GM12872 (cell line): ENCODE measurements around the gene HOTAIR.

ENCODE experiments used
- TF ChIP-seq, protein P1 (sequence below): IDR thresholded peaks from 3 replicates; pipeline ENCODE4 v1.5.1; 2011; ENCODE audit warnings: low read depth, mild to moderate bottlenecking, low read length, moderate library complexity; ENCODE audit not compliant: insufficient read depth

Gene HOTAIR

DNA sequence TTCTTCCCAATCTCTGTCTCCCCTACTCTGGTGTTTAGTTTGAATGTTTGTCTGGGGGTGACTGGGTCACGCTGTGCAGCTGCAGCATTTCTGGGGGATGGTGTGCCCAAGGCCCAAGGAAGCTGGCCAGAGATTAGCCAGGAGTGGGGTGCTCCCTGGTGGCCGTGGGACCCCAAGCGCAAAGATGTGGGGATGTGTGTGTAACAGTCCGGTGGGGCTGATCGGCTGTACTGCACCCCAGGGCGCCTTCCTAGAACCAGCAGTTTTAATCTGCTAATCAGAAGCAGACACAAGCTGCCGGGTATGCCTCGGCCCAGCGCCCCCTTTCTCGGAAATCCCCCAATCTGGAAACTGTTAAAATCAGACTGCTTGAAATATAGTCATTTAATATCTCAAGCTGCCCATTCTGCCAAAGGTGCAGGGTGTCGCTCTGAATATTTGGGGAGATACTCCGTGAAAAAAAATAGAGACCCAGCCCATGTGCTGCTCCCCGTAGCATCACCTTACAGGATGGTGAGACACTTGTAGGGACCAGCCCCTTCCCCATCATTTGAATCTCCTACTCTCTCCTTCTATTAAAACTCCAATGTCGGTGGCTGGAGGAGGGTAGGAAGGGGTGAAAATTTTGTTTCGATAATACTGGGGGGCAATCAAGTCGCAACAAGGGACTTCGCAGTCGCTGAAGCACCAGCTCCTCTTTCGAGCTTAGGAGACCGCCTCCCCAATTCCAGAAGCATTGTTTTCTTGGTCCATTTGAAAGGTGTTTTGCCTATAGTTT is 29.5 kb upstream of the HOTAIR start:
- TF ChIP-seq, protein P1, sequence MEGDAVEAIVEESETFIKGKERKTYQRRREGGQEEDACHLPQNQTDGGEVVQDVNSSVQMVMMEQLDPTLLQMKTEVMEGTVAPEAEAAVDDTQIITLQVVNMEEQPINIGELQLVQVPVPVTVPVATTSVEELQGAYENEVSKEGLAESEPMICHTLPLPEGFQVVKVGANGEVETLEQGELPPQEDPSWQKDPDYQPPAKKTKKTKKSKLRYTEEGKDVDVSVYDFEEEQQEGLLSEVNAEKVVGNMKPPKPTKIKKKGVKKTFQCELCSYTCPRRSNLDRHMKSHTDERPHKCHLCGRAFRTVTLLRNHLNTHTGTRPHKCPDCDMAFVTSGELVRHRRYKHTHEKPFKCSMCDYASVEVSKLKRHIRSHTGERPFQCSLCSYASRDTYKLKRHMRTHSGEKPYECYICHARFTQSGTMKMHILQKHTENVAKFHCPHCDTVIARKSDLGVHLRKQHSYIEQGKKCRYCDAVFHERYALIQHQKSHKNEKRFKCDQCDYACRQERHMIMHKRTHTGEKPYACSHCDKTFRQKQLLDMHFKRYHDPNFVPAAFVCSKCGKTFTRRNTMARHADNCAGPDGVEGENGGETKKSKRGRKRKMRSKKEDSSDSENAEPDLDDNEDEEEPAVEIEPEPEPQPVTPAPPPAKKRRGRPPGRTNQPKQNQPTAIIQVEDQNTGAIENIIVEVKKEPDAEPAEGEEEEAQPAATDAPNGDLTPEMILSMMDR = peak; percentile 20; the same call in 1 of the 3 replicates

DNA sequence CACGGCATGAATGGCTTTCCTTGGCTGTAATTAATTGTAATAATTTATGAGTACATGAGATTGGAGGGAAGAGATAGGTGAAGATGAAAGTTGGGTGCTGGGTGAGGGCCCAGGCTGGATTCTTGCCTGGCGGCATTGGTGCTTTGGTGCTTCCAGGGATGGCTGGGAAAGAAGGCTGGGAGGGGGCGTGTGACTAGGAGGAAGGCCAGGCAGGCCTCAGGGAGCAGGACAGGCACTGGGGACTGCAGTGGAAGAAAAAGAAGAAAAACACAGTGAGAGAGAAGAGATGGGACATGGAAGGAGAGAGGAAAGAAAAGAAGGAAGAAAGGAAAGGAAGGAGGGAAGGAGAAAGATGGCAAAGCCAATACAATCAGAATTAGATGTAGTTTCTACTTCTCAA is 28.9 kb upstream of the HOTAIR start:
- TF ChIP-seq, protein P1 = no peak

DNA sequence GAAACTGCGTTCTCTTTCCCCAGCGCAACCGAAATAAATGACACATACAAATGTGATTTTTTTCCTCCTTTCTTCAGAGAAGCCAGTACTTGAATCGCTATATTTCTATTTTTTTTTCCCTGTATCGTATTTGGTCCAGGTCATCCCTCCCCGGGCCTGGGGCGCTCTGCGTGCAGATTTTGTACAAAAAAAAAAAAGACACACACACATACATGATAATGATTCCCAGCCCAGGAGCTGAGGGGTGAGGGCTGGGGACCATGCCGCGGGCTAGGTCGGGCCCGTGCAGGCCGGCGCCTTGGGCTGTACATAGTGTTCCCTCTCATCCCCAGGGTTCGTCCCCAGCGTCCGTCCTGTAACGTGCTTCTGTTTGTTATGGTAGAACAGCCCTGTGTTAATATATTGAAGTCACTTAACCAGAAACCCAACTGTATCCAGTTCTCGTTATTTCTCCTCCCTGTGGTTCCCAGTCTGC is 28.2 kb upstream of the HOTAIR start:
- TF ChIP-seq, protein P1 = no peak

DNA sequence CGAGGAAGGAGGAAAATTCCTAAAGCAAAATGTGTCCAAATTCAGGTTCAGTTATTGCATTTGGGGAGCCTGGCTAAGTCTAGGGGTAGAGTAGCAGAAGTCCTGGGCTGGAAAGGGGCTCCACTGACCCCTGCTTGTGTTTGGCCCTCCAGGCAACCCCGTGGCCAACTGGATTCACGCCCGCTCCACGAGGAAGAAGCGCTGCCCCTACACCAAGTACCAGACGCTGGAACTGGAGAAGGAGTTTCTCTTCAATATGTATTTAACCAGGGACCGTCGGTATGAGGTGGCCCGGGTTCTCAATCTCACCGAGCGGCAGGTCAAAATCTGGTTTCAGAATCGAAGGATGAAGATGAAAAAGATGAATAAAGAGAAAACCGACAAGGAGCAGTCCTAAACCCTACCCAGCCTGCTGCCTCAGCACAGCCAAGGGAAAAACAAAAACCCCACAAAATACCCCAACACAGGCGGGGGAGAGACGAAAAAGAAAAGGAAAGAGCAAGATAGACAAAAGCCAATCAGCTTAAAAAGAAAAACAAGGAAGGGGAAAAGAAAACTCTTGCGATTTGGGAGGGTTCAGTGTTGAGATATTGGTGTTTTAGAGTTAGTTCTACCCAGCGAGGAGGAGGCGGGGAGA is 27.6 kb upstream of the HOTAIR start:
- TF ChIP-seq, protein P1 = no peak

DNA sequence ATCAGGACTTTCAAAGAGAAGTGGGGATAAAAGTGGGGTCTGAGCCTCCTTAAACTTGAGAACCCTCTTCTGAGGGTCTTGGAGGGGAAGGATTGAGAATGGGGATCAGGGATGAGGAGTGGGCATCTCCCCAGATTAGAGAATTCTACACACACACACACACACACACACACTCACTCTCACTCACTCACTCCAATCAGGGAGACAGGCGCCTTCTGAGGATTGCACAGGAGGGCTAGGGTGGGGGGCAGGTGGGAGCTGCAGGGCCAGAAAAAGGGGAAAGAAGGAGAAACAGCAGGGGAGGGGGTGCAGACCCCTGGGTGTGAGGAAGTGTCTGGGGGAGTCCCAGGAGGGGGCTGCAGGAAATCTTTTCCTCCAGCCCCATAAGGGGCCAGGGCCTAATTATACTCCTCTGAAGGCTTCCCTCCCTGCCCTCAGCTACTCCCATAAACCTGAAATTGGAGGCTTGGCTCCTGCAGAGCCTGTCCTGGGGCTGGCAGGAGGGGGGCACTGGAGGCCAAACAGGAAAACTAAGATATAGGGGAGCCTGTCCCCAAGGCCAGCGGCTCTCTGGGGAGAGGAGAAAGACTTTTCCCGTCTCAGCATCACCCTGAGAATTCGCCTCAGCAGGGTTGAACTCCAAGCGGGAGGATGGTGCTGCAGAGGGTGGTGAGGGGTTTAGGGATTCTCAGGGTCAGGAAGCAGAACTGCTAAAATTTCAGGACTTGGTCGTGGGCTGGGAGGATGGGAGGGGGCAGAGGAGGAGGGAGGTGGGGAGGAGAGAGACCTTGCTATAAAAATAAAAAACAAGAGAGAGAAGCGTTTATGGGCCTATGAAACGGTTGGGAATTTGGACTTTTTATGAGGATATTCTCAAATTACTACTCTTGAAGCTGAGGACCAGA is 26.8 kb upstream of the HOTAIR start:
- TF ChIP-seq, protein P1 = no peak

DNA sequence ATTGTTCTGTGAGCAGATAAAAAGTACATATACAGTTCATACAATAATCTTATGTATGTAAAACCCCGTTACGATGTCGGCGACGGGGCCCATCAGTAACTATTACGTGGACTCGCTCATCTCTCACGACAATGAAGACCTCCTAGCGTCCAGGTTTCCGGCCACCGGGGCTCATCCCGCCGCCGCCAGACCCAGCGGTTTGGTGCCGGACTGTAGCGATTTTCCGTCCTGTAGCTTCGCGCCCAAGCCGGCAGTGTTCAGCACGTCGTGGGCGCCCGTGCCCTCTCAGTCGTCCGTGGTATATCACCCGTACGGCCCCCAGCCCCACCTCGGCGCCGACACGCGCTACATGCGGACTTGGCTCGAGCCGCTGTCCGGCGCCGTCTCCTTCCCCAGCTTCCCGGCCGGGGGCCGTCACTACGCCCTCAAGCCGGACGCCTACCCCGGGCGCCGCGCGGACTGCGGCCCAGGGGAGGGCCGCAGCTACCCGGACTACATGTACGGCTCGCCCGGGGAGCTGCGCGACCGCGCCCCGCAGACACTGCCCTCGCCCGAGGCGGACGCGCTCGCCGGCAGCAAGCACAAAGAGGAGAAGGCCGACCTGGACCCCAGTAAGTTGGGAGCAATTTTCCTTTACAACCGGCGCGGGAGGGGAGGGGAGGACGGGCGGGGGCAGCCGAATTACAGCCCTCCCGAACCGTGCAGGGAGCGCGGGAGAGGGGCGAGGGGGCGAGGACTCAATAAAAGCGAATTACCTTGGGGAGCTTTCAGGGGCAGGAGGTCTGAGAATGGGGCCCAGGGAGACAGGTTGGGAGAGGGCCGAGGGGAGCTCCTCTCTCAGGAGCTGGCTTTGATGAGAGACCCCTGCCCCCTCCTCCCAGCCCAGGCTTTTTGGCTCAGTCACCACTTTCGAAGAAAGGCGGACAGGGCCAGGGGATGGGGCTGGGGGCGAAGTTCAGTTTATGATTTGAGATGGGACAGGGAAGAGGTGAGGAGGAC is 25.7 kb upstream of the HOTAIR start, which contains the start of gene HOXC9:
TSS of gene HOXC9 (plus strand) at position 46 of the 999 bp plus-strand sequence. CDS start at position 74, 28 bp downstream.
- TF ChIP-seq, protein P1 = no peak
